Ishikawa (cell line): ENCODE results near the gene PALM3.

Experiments used
- CEBPB ChIP-seq: IDR thresholded peaks from 2 replicates; pipeline ENCODE4 v1.6.1; 2012
- CREB1 ChIP-seq: IDR thresholded peaks from 2 replicates; pipeline ENCODE4 v1.6.1; 2012; ENCODE audit warnings: low read depth
- EGR1 ChIP-seq: IDR thresholded peaks from 2 replicates; pipeline ENCODE4 v1.6.1; 2012
- EP300 ChIP-seq: IDR thresholded peaks from 2 replicates; pipeline ENCODE4 v1.6.1; 2012; ENCODE audit warnings: borderline replicate concordance
- NFIC ChIP-seq: IDR thresholded peaks from 2 replicates; pipeline ENCODE4 v1.6.1; 2012
- RAD21 ChIP-seq: IDR thresholded peaks from 2 replicates; pipeline ENCODE4 v1.6.1; 2012; ENCODE audit warnings: low read depth
- TAF1 ChIP-seq: IDR thresholded peaks from 2 replicates; pipeline ENCODE4 v1.6.1; 2012; ENCODE audit warnings: low read depth, mild to moderate bottlenecking
- TCF12 ChIP-seq: IDR thresholded peaks from 2 replicates; pipeline ENCODE4 v1.6.1; 2012; ENCODE audit warnings: low read depth
- TEAD4 ChIP-seq: IDR thresholded peaks from 2 replicates; pipeline ENCODE4 v1.6.1; 2012
- YY1 ChIP-seq: IDR thresholded peaks from 2 replicates; pipeline ENCODE4 v1.6.1; 2012; ENCODE audit warnings: low read depth
- TF ChIP-seq, protein P1 (sequence below): IDR thresholded peaks from 2 replicates; pipeline ENCODE4 v1.6.1; 2012
- TF ChIP-seq, protein P2 (sequence below): IDR thresholded peaks from 2 replicates; pipeline ENCODE4 v1.6.1; 2012; ENCODE audit warnings: low read depth, mild to moderate bottlenecking
- TF ChIP-seq, protein P3 (sequence below): IDR thresholded peaks from 2 replicates; pipeline ENCODE4 v1.6.1; 2012

DNA sequence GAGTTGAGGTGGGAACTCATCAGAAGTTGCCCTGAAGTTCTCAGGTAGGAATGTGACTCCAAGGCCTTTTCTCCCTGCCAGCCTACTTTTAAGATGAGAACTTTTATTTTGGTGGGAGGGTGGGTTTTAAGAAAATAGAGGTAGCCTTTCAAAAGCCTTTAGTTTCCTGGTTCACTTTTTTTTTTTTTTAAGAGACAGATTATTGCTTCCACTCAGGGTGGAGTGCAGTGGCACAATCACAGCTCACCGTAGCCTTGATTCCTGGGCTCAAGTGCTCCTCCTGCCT lies 20.7 kb upstream of the PALM3 start:
- TF ChIP-seq, protein P1, sequence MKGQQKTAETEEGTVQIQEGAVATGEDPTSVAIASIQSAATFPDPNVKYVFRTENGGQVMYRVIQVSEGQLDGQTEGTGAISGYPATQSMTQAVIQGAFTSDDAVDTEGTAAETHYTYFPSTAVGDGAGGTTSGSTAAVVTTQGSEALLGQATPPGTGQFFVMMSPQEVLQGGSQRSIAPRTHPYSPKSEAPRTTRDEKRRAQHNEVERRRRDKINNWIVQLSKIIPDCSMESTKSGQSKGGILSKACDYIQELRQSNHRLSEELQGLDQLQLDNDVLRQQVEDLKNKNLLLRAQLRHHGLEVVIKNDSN = no peak
- TF ChIP-seq EGR1 = no peak
- no peak for TF ChIP-seq TEAD4
- no peak for TF ChIP-seq YY1
- TF ChIP-seq, protein P2, sequence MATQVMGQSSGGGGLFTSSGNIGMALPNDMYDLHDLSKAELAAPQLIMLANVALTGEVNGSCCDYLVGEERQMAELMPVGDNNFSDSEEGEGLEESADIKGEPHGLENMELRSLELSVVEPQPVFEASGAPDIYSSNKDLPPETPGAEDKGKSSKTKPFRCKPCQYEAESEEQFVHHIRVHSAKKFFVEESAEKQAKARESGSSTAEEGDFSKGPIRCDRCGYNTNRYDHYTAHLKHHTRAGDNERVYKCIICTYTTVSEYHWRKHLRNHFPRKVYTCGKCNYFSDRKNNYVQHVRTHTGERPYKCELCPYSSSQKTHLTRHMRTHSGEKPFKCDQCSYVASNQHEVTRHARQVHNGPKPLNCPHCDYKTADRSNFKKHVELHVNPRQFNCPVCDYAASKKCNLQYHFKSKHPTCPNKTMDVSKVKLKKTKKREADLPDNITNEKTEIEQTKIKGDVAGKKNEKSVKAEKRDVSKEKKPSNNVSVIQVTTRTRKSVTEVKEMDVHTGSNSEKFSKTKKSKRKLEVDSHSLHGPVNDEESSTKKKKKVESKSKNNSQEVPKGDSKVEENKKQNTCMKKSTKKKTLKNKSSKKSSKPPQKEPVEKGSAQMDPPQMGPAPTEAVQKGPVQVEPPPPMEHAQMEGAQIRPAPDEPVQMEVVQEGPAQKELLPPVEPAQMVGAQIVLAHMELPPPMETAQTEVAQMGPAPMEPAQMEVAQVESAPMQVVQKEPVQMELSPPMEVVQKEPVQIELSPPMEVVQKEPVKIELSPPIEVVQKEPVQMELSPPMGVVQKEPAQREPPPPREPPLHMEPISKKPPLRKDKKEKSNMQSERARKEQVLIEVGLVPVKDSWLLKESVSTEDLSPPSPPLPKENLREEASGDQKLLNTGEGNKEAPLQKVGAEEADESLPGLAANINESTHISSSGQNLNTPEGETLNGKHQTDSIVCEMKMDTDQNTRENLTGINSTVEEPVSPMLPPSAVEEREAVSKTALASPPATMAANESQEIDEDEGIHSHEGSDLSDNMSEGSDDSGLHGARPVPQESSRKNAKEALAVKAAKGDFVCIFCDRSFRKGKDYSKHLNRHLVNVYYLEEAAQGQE = no peak
- TF ChIP-seq, protein P3, sequence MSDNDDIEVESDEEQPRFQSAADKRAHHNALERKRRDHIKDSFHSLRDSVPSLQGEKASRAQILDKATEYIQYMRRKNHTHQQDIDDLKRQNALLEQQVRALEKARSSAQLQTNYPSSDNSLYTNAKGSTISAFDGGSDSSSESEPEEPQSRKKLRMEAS = no peak
- TF ChIP-seq RAD21 = no peak
- TF ChIP-seq TAF1 = no peak
- no peak for TF ChIP-seq CREB1
- TF ChIP-seq NFIC = no peak
- TF ChIP-seq EP300 = no peak
- TF ChIP-seq TCF12 = no peak
- TF ChIP-seq CEBPB = no peak
